Fibroblast of villous mesenchyme (primary cell): Measurements from ENCODE around the gene NUP160. TPM values are rescaled to one million over a fixed set of nuclear protein-coding genes. Genes with fewer than 3 reads are reported as not detected.
"Not testable (repeated sequence)": the region's sequence is repeated elsewhere in the genome, so short reads cannot be mapped to it uniquely, and the experiment has no call there.

Experiments used
- DNase-seq: peaks from one replicate; pipeline ENCODE4 v3.0.0-alpha.2; 2010; ENCODE audit warnings: low read depth
- H3K4me3 ChIP-seq: 2 replicates; pipeline ENCODE4 v1.5.1; 2011; ENCODE audit warnings: low read depth, mild to moderate bottlenecking, low read length
- CTCF ChIP-seq: IDR thresholded peaks from 2 replicates; pipeline ENCODE4 v1.5.1; 2012; ENCODE audit warnings: low read depth, mild to moderate bottlenecking, low read length; ENCODE audit not compliant: insufficient read depth
- total RNA-seq: library from RNA; depleted of rRNA; stranded (reverse); fragments of >200 nt; gene quantifications from 2 replicates; pipeline ENCODE4 v1.2.3, GENCODE V29; 2012

NUP160 gene, protein sequence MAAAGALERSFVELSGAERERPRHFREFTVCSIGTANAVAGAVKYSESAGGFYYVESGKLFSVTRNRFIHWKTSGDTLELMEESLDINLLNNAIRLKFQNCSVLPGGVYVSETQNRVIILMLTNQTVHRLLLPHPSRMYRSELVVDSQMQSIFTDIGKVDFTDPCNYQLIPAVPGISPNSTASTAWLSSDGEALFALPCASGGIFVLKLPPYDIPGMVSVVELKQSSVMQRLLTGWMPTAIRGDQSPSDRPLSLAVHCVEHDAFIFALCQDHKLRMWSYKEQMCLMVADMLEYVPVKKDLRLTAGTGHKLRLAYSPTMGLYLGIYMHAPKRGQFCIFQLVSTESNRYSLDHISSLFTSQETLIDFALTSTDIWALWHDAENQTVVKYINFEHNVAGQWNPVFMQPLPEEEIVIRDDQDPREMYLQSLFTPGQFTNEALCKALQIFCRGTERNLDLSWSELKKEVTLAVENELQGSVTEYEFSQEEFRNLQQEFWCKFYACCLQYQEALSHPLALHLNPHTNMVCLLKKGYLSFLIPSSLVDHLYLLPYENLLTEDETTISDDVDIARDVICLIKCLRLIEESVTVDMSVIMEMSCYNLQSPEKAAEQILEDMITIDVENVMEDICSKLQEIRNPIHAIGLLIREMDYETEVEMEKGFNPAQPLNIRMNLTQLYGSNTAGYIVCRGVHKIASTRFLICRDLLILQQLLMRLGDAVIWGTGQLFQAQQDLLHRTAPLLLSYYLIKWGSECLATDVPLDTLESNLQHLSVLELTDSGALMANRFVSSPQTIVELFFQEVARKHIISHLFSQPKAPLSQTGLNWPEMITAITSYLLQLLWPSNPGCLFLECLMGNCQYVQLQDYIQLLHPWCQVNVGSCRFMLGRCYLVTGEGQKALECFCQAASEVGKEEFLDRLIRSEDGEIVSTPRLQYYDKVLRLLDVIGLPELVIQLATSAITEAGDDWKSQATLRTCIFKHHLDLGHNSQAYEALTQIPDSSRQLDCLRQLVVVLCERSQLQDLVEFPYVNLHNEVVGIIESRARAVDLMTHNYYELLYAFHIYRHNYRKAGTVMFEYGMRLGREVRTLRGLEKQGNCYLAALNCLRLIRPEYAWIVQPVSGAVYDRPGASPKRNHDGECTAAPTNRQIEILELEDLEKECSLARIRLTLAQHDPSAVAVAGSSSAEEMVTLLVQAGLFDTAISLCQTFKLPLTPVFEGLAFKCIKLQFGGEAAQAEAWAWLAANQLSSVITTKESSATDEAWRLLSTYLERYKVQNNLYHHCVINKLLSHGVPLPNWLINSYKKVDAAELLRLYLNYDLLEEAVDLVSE (N-terminal part only)
- 29.3 and 29.8 TPM in 2 replicates for total RNA-seq

GRCh38 chr11:47847892-47848699 is at the start of gene NUP160:
Gene NUP160 (minus strand): TSS chr11:47848350. CDS start chr11:47848318, 32 bp downstream.
- peak; percentile 59 for DNase-seq
- H3K4me3 ChIP-seq: peak within 1 kb of the TSS; percentile 100
- TF ChIP-seq CTCF: no peak

GRCh38 chr11:47896199-47896598 is 48.0 kb upstream of the NUP160 start:
- TF ChIP-seq CTCF: no peak
- H3K4me3 ChIP-seq: no peak overlapping the region
- DNase-seq: no peak

DNA sequence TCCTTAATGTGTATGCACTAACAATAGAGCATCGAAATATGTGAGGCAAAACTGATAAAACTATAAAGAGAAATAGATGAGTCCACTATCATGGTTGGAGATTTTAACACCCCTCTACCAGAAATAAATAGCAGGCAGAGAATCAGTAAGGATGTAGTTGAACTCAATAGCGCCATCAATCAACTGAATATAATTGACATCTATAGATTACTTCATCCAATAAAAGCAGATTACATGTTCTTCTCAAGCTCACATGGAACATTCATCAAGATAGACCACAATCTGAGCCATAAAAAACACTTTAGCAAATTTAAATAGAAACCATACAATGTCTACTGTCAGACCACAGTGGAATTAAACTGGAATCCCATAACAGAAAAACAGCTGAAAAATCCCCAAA is 46.9 kb upstream of the NUP160 start:
- no peak overlapping the region for H3K4me3 ChIP-seq
- DNase-seq: no peak
- TF ChIP-seq CTCF: no peak

DNA sequence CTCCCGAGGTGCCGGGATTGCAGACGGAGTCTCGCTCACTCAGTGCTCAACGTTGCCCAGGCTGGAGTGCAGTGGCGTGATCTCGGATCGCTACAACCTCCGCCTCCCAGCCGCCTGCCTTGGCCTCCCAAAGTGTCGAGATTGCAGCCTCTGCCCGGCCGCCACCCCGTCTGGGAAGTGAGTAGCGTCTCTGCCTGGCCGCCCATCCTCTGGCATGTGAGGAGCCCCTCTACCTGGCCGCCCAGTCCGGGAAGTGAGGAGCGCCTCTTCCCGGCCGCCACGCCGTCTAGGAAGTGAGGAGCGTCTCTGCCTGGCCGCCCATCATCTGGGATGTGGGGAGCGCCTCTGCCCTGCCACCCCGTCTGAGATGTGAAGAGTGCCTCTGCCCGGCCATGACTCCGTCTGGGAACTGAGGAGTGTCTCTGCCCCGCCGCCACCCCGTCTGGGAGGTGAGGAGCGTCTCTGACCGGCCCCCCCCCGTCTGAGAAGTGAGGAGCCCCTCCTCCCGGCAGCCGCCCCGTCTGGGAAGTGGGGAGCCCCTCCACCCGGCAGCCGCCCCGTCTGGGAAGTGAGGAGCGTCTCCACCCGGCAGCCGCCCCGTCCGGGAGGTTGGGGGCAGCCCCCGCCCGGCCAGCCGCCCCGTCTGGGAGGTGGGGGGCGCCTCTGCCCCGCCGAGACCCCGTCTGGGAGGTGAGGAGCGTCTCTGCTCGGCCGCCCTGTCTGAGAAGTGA is 44.6 kb upstream of the NUP160 start:
- not testable (repeated sequence) for H3K4me3 ChIP-seq, DNase-seq

DNA sequence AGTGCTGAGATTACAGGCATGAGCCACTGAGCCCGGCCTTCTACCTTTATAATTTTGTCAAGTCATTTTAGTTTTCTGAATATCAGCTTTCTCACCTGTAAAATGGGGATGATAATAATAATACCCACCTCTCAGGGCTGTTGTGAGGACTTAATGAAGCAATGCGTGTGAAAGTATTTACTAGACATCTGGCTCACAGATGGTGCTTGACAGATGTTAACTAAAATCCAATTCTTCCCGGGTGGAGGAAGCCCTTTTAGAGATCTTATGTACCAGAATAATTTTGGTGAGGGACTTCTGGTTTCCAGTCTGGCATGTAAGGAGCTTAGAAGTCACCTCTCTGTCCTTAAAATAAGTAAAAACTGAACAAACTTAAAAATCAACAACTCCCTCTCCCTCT is 43.7 kb upstream of the NUP160 start:
- no peak overlapping the region for H3K4me3 ChIP-seq
- DNase-seq: peak; percentile 60
- TF ChIP-seq CTCF: no peak

GRCh38 chr11:47889714-47890441 is 41.7 kb upstream of the NUP160 start:
- no peak for TF ChIP-seq CTCF
- DNase-seq: no peak
- H3K4me3 ChIP-seq: no peak overlapping the region
